ENCODE data around the gene PADI1. TPM values are rescaled to one million over a fixed set of nuclear protein-coding genes. Genes with fewer than 3 reads are reported as not detected.

The PADI1 gene
- total and polyA plus RNA-seq, 2 of the 8 experiments (the other 6 are each of a cell fraction or from before 2014, with no cell fraction given) = 0.20 to 0.30 TPM

DNA sequence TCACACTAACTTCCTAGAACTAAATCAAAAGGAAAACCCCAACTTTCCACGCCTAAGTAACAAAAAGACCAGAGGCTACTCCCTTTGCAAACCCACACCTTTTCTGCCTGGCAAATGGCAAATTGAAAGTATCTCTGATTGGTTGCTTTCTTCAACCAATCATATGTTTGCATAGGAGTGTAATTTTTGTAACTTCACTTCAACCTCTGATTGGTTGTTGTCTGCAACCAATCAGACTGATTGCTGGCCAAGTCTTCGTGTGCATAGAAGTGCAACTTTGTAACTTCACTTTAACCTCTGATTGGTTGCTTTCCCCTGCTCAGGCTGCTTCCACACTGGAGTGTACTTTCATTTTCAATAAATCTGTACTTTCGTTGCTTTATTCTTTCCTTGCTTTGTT, 48.8 kb upstream of the PADI1 start:
- Histone ChIP-seq H4K91ac (replicated peaks; ENCODE audit: insufficient read length, low read length) (no peak overlapping the region), H4K20me1 (replicated peaks in 1 of 2; ENCODE audit: control insufficient read depth in 1 of 2, insufficient read depth in 2 of 2, low read length in 2 of 2) (no peaks in the 10 kb centered on the region), H3K18ac (ENCODE audit: extremely low read depth, low read length) (no peak overlapping the region), H4K8ac (ENCODE audit: extremely low read depth, insufficient read depth, low read length) (no peak overlapping the region), H3K27me3 (replicated peaks in 1 of 4; ENCODE audit: control insufficient read depth in 3 of 4, extremely low read depth in 1 of 4, insufficient read depth in 3 of 4, low read length in 3 of 4) (no peaks in the 10 kb centered on the region; a peak in 1 of 7 replicates), H3K79me2 (ENCODE audit: control insufficient read depth in 1 of 2, insufficient read depth in 2 of 2, low read length in 2 of 2) (no peaks in the 10 kb centered on the region), H3K79me1 (ENCODE audit: low read depth, low read length) (no peaks in the 10 kb centered on the region), H3K4ac (replicated peaks; ENCODE audit: insufficient read length, low read depth, low read length) (no peak overlapping the region), H2BK12ac (ENCODE audit: low read depth, low read length) (no peak overlapping the region), H2BK120ac (replicated peaks; ENCODE audit: low read depth, low read length) (no peak overlapping the region), H3K9me3 (ENCODE audit: insufficient read depth in 2 of 2, low read depth in 1 of 2, low read length in 1 of 2) (peaks cover 22 to 37% of the 10 kb centered on the region in 2 experiments), H3K23me2 (ENCODE audit: low read depth, low read length) (no peaks in the 10 kb centered on the region), H2AK5ac (ENCODE audit: low read depth, low read length) (no peak overlapping the region), H2BK15ac (ENCODE audit: low read length) (no peak overlapping the region), H2BK20ac (ENCODE audit: low read length) (no peak overlapping the region), H3K4me1 (replicated peaks in 1 of 4; ENCODE audit: control insufficient read depth in 3 of 4, insufficient read depth in 4 of 4, low read length in 3 of 4) (no peaks in the 10 kb centered on the region; a peak in 1 of 7 replicates), H3K36me3 (ENCODE audit: control insufficient read depth in 2 of 4, insufficient read depth in 4 of 4, low read length in 3 of 4) (no peaks in the 10 kb centered on the region), H3K56ac (replicated peaks; ENCODE audit: insufficient read length, low read depth, low read length) (no peak overlapping the region), H2AFZ (ENCODE audit: low read length) (no peak overlapping the region), H3K14ac (ENCODE audit: insufficient read length) (no peak overlapping the region), H2BK5ac (ENCODE audit: low read depth, low read length) (no peak overlapping the region), H3K4me2 (ENCODE audit: insufficient read depth in 1 of 2, low read depth in 2 of 2, low read length in 2 of 2) (no peak overlapping the region), H3K27ac (ENCODE audit: low read depth, low read length) (no peak overlapping the region), H4K5ac (ENCODE audit: insufficient read length, low read depth, low read length) (no peak overlapping the region), H3K9ac (replicated peaks in 1 of 4; ENCODE audit: extremely low read depth in 1 of 4, low read depth in 3 of 4, low read length in 3 of 4) (no peak overlapping the region), H3K23ac (ENCODE audit: insufficient read length) (no peak overlapping the region), H3K4me3 (ENCODE audit: extremely low read depth in 1 of 4, insufficient read depth in 2 of 4, low read depth in 3 of 4, low read length in 4 of 4) (no peak overlapping the region)
- DNase-seq (ENCODE audit: low read depth in 1 of 2, low spot score in 2 of 2) (no peak), FAIRE-seq (no peak)
- WGBS, 2 experiments (ENCODE audit: extremely low coverage in 1 of 2, insufficient coverage in 1 of 2, insufficient read length in 1 of 2, insufficient replicate concordance in 2 of 2, low coverage in 1 of 2, low lambda C conversion rate in 2 of 2, missing lambda C conversion rate in 1 of 2) = 89% methylated on average over 3 of the region's 3 CpGs; no CpG with 5 or more reads in 1 of the 2 experiments
- ChIA-PET POLR2A (ENCODE audit: partially characterized antibody) (no interaction called here), CTCF (ENCODE audit: partially characterized antibody) (no interaction called here)
- TF ChIP-seq POU5F1 (IDR thresholded peaks at IDR 0.05; ENCODE audit: low read depth, low read length) = no peak
- TF ChIP-seq RXRA (IDR thresholded peaks at IDR 0.05; ENCODE audit: insufficient read depth, low read depth, low read length) = no peak
- TF ChIP-seq TEAD4 (IDR thresholded peaks at IDR 0.05; ENCODE audit: low read depth, low read length) = no peak
- TF ChIP-seq KDM1A (IDR thresholded peaks at IDR 0.05; ENCODE audit: borderline replicate concordance, low read length) = no peak
- TF ChIP-seq CTCF (IDR thresholded peaks at IDR 0.05; ENCODE audit: control extremely low read depth in 1 of 3, insufficient read depth in 1 of 3, low read depth in 1 of 3, low read length in 3 of 3) = no peak
- no peak for TF ChIP-seq HDAC2 (IDR thresholded peaks at IDR 0.05; ENCODE audit: borderline replicate concordance in 1 of 2, low read depth in 2 of 2, low read length in 2 of 2)
